GM18507 (cell line): ENCODE results near the gene NOTCH4.
A peak's percentile ranks its signal among the peaks of the same experiment; 100 is the strongest.
"Not testable (repeated sequence)": the region's sequence is repeated elsewhere in the genome, so short reads cannot be mapped to it uniquely, and the experiment has no call there.

Experiments used
- DNase-seq: peaks from one replicate; pipeline ENCODE4 v3.0.0; 2011; ENCODE audit warnings: low read depth; ENCODE audit not compliant: insufficient read length; ENCODE audit errors: extremely low spot score
- FAIRE-seq: peaks from 2 replicates; lab custom pipeline; 2011; peaks lifted over from hg19 to GRCh38; lab: Jason Lieb, UNC

Gene NOTCH4

GRCh38 chr6:32196682-32197616, 26.9 kb downstream of the NOTCH4 start:
- FAIRE-seq (no peak), DNase-seq (no peak)

- DNase-seq (peak; percentile 58), FAIRE-seq (peak; percentile 73)
Observed at GRCh38 chr6:32195902-32196681, 27.8 kb downstream of the NOTCH4 start.

- DNase-seq (peak; percentile 87), FAIRE-seq (peak; percentile 99)
Observed at GRCh38 chr6:32195652-32195901, 28.3 kb downstream of the NOTCH4 start.

GRCh38 chr6:32194825-32195651, 28.8 kb downstream of the NOTCH4 start:
- DNase-seq (no peak), FAIRE-seq (peak; percentile 66)

GRCh38 chr6:32194388-32194787, 29.5 kb downstream of the NOTCH4 start:
- FAIRE-seq: no peak
- no peak for DNase-seq

GRCh38 chr6:32193096-32193495, 30.8 kb downstream of the NOTCH4 start:
- not testable (repeated sequence) for FAIRE-seq, DNase-seq

GRCh38 chr6:32192608-32193039, 31.2 kb downstream of the NOTCH4 start, which contains the start of gene GPSM3:
GPSM3 (minus strand) TSS chr6:32192643; CDS start chr6:32192513, 130 bp downstream.
- FAIRE-seq (peak; percentile 75), DNase-seq (no peak)

- FAIRE-seq (no peak), DNase-seq (no peak)
Observed at GRCh38 chr6:32191696-32192607, 31.9 kb downstream of the NOTCH4 start.

GRCh38 chr6:32190911-32191677, 32.8 kb downstream of the NOTCH4 start:
- no peak for FAIRE-seq

GRCh38 chr6:32190054-32190851, 33.6 kb downstream of the NOTCH4 start, which contains the start of gene PBX2:
PBX2 (minus strand) TSS chr6:32190202; CDS start chr6:32189915, 287 bp downstream.
- FAIRE-seq (peak; percentile 96), DNase-seq (peak; percentile 64)

More at GRCh38 chr6:32190911-32191677, 32.8 kb downstream of the NOTCH4 start:
- DNase-seq: no peak

GRCh38 chr6:32189742-32190053, 34.2 kb downstream of the NOTCH4 start:
- DNase-seq (no peak), FAIRE-seq (no peak)

GRCh38 chr6:32189069-32189741, 34.7 kb downstream of the NOTCH4 start:
- DNase-seq: no peak
- no peak for FAIRE-seq

- no peak for DNase-seq
- FAIRE-seq: no peak
Observed at GRCh38 chr6:32188381-32189068, 35.3 kb downstream of the NOTCH4 start.

- DNase-seq, FAIRE-seq: not testable (repeated sequence)
Observed at GRCh38 chr6:32187725-32188380, 36.0 kb downstream of the NOTCH4 start.

GRCh38 chr6:32187009-32187709, 36.7 kb downstream of the NOTCH4 start:
- DNase-seq (no peak), FAIRE-seq (no peak)
